Stimulated activated CD8-positive, alpha-beta memory T cell treated with anti-CD3 and anti-CD28 coated beads, Interleukin-12 subunit alpha, Interleukin-12 subunit beta, amount 100 ng/mL, for 24 hours (primary cell): ENCODE results near the gene KLK5.
"Not testable (repeated sequence)": the region's sequence is repeated elsewhere in the genome, so short reads cannot be mapped to it uniquely, and the experiment has no call there.

Experiments used
- DNase-seq: peaks from one replicate; pipeline ENCODE4 v3.0.0-alpha.2; 2020; ENCODE audit errors: extremely low read depth

Gene KLK5

DNA sequence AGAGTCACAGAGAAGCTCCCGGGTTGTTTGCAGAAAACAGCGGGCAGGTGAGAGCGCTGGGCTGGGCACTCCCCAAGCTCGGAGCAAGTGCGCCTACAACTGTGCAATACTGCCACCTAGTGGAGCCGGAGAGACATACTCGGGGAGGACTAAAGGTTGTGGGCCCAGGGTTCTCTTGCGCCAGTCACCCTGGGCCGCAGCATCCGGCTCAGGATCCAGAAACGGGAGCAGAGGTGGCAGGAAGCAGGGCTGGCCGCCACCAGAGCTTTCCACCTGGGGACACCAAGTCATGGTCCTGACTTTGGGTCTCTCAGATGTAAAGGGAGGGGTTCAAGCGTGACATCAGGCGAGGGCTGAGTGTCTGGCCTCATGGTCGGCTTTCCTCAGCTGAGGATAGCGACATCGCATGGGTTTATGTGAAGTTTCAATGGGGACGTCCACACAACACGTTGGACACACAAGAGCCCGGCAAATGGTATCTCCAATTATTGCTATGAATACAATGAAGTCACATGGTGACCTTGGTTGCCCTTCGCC is 30.5 kb downstream of the KLK5 start:
- DNase-seq = no peak

GRCh38 chr19:50921426-50922316 is 31.2 kb downstream of the KLK5 start:
- no peak for DNase-seq

GRCh38 chr19:50916069-50916468 is 36.8 kb downstream of the KLK5 start:
- DNase-seq = no peak

DNA sequence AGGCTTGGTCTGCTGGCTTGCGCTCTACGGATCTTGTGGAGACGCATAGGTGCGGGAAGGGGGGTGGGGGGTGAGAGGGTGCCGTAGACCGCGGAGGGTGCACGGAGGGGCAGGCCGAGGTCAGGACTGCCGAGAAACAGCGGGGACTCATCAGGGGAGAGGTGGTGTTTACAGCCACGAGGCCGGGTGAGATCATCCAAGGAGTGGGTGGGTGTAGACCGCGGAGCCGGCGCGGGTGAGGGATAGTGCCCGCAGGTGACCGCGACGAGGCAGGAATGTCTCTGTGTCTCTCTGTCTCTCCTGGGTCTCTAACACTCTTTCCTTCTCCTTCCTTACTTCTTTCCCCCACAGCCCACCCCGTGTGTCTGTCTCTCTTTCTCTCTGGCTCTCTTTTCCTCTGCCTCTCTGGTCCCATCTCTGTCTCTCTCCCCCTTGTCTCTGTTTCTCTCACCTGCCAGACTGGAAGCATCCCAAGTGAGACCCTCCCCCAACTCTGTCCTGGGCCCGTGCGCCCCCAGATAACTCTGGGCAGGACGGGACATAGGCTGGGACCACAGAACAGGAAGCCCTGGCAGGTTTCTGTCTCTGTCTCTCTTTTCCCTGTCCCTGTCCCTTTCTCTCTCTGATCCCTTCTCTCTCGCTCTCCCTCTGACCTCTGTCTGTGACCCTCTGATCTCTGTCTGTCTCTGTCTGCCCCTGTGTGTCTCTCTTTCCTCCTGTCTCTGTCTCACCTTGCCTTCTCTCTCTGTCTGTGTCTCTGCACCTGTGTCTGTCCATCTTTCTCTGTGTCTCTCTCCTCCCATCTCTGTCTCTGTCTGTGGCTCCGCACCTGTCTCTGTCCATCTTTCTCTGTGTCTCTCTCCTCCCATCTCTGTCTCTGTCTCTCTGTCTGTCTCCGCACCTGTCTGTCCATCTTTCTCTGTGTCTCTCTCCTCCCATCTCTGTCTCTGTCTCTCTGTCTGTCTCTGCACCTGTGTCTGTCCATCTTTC is 39.8 kb downstream of the KLK5 start:
- DNase-seq = no peak

- no peak for DNase-seq
Observed at GRCh38 chr19:50912102-50912599, 40.7 kb downstream of the KLK5 start.

- no peak for DNase-seq
Observed at GRCh38 chr19:50911206-50912101, 41.4 kb downstream of the KLK5 start, which contains the start of gene KLK4. TSS of gene KLK4 (minus strand) at chr19:50911395. CDS start at chr19:50910738, 657 bp downstream.

DNA sequence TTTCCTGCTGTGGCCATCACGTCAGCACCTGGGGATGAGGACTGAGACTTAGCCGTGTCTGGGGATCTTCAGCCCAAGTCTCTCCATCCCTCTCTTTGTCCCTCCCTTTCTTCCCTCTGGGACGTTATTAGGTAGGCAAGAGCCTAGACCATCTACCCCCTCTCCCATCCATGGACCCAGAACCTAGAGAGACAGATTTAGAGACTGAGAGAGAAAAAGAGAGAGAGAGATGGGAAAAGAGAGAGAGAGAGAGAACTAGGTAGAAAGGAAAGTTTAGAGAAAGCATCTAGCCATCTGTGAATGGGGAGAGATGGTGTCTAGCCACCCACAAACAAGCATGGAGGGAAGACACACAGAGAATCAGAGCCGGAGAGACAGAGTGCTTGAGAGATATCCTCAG is 42.1 kb downstream of the KLK5 start:
- no peak for DNase-seq

- no peak for DNase-seq
Observed at GRCh38 chr19:50909240-50910070, 43.4 kb downstream of the KLK5 start.

- DNase-seq = no peak
Observed at GRCh38 chr19:50908336-50908735, 44.5 kb downstream of the KLK5 start.

GRCh38 chr19:50906217-50906616 is 46.6 kb downstream of the KLK5 start:
- DNase-seq = no peak

GRCh38 chr19:50902640-50903039 is 50.2 kb downstream of the KLK5 start:
- no peak for DNase-seq

GRCh38 chr19:50899569-50899968 is 53.3 kb downstream of the KLK5 start:
- DNase-seq = no peak

DNA sequence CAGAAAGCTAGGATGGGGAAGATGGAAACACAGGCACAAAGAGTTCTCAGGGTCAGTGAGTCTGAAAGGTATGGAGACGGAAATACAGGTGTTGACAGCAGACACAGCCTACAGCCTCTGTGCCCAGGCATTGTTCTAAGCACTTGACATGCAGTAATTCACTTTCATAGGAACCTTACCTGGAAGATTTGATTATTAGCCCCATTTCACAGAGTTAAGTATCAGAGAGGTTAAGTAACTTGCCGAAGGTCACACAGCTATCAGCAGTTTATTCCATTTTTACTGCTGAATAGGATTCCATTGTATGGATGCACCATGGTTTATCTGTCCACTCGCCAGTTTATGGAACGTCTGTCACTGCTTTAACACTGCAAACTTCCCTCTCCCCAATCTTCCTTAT is 54.8 kb downstream of the KLK5 start:
- DNase-seq = no peak

DNA sequence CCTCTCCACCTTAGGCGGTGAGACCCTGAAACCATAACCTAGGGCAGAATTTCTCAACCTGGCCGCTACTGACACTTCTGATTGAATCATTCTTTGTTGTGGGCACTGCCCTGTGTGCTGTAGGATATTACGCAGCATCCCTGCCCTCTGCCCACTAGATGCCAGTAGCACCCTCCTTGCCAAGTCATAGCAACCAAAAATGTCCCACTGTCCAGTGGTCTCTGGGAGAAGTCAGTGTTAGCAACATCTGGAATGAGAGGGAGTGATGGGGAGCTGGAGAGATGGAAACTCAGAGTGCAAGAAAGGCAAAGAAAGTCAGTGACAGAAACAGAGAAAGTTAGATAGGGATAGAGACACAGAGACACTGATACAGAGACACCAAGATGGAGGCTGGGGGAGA is 55.2 kb downstream of the KLK5 start:
- DNase-seq = no peak

DNA sequence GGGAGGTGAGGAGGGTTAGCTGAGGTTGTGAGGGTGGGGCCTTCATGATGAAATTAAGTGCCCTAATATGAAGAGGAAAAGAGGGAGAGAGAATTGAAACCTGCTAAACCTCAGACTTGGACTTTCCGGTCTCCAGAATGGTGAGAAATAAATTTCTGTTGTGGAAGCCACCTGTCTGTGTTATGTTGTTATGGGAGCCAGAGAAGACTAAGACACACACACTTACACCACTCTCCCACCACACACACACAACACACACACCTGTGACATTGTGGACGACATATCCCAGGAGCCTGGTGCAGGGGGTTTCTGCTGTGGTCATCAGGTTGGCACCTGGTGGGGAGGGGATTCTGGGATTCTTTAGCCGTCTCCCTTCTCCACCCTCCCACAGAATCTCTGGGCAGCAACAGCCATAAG is 55.6 kb downstream of the KLK5 start:
- DNase-seq = no peak

- no peak for DNase-seq
Observed at GRCh38 chr19:50896591-50897190, 56.1 kb downstream of the KLK5 start.

GRCh38 chr19:50896089-50896590 is 56.7 kb downstream of the KLK5 start:
- not testable (repeated sequence) for DNase-seq

DNA sequence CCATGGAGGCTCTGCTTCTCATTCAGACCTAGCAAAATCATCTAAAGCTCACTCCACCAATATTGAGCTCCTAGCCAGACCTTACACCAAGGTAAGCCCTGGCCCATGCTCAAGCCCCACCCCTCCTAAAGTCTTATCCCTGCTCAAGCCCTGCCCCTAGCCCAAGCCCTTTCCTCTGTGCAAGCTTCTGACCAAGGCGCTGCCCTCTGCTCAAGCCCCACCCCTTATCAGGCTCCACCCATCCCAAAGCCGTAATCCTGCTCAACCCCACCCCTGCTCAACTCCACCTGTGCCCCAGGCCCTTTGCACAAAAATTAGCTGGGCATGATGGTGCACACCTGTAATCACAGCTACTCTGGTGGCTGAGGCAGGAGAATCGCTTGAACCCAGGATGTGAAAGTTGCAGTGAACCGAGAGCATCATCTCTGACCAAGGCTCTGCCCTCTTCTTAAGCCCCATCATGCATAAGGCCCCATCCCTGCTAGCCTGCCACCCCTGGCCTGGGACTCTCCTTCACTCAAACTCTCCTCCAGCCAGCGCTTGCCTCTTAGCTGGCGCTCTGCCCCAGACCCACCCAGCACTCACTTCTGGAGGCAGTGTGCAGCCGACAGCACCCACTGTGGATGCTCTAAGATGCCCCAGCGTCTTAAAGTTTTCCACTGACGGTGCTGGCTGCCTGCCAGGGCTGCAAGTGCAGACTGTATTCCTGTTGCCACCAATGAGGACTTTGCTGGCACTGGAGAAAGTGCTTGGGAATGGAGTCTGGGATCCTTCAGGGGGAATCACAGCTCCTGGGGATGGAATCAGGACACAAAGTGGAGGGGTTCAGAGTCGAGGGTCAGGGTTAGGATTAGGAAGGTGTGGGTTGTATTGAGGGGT is 58.1 kb downstream of the KLK5 start:
- DNase-seq = no peak
